Activated T-cell treated with anti-CD3 and anti-CD28 coated beads, Interleukin-2, amount 50 U/mL, for 1 hour (primary cell): ENCODE data around the gene KCNN3.

Source experiments
- DNase-seq: peaks from one replicate; pipeline ENCODE4 v3.0.0-alpha.2; 2020

The KCNN3 gene

GRCh38 chr1:154720328-154721297, 149.5 kb downstream of the KCNN3 start:
- DNase-seq: no peak

- DNase-seq: no peak
These were observed 150.3 kb downstream of the KCNN3 start for GRCh38 chr1:154719586-154720327.

- DNase-seq: no peak
These were observed 151.5 kb downstream of the KCNN3 start for GRCh38 chr1:154718566-154718965.

GRCh38 chr1:154717528-154717924, 152.6 kb downstream of the KCNN3 start:
- DNase-seq: no peak

- no peak for DNase-seq
These were observed 153.2 kb downstream of the KCNN3 start for GRCh38 chr1:154716614-154717527.

GRCh38 chr1:154716011-154716410, 154.1 kb downstream of the KCNN3 start:
- DNase-seq: no peak

- no peak for DNase-seq
These were observed 154.7 kb downstream of the KCNN3 start for GRCh38 chr1:154715385-154715784.

GRCh38 chr1:154714638-154715037, 155.4 kb downstream of the KCNN3 start:
- DNase-seq: no peak

- DNase-seq: no peak
These were observed 155.9 kb downstream of the KCNN3 start for GRCh38 chr1:154714052-154714623.

GRCh38 chr1:154713005-154713404, 157.1 kb downstream of the KCNN3 start:
- DNase-seq: no peak

- DNase-seq: no peak
These were observed 157.8 kb downstream of the KCNN3 start for GRCh38 chr1:154712166-154712810.

- no peak for DNase-seq
These were observed 158.7 kb downstream of the KCNN3 start for GRCh38 chr1:154711416-154711815.

- no peak for DNase-seq
These were observed 160.0 kb downstream of the KCNN3 start for GRCh38 chr1:154710106-154710505.

GRCh38 chr1:154707901-154708463, 162.1 kb downstream of the KCNN3 start:
- no peak for DNase-seq

GRCh38 chr1:154706851-154707250, 163.2 kb downstream of the KCNN3 start:
- DNase-seq: no peak

- DNase-seq: no peak
These were observed 164.5 kb downstream of the KCNN3 start for GRCh38 chr1:154705544-154705943.

- no peak for DNase-seq
These were observed 166.9 kb downstream of the KCNN3 start for GRCh38 chr1:154703170-154703569.

GRCh38 chr1:154698320-154699096, 171.6 kb downstream of the KCNN3 start:
- no peak for DNase-seq

GRCh38 chr1:154697710-154698109, 172.4 kb downstream of the KCNN3 start:
- no peak for DNase-seq

- no peak for DNase-seq
These were observed 173.6 kb downstream of the KCNN3 start for GRCh38 chr1:154696456-154696855.

- no peak for DNase-seq
These were observed 174.1 kb downstream of the KCNN3 start for GRCh38 chr1:154695985-154696384.
